ENCODE data around the gene SRL.

SRL gene

DNA sequence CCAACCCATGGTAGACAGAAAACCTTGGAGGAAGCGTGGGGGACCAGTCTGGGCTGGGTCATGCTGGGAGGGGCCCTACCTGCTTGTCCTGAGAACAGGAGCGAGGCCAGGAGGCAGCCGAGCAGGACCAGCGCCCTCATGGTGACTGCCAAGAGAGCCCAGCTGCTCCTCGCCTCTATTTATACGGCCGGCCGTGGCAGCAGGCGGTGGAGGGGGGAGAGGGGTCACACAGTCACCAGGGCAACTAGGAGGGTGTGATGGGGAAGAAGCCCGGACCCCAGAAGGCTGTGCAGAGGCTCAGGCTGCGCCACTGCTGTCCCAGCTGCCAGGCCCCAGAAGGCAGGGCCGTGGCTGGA, at the start of gene SRL:
Gene SRL, minus strand, starts transcription at position 153 of the 356 bp plus-strand sequence. Its CDS starts 13 bp downstream, at position 140.
- no peak within 1 kb of the TSS for H3K4me3 ChIP-seq
- no peak within 1 kb of the TSS for H3K27ac ChIP-seq

DNA sequence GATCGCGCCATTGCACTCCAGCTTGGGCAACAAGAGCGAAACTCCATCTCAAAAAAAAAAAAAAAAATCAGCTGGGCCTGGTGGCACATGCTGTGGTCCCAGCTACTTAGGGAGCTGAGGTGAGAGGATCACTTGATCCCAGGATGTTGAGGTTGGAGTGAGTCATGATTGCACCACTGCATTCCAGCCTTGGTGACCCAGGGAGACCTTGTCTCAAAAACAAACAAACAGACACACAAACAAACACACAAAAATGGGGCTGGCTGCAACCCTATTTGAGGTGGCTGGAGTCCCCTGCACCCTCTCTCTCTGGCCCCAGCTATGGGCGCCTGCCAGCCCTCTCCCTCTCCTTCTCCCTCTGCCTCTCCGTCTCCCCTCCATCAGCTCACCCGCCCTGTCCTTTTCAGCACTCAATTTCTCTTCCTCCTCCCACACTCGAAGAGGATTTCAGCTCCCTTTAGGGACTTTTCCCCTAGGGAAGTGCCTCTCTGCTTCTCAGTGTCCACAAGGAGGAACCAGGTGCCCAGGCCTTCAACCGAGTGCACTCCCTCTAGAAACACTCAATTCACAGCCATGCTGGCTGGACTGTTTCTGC, 48.5 kb upstream of the SRL start:
- no peak overlapping the region for H3K4me3 ChIP-seq
- no peak overlapping the region for H3K27ac ChIP-seq

DNA sequence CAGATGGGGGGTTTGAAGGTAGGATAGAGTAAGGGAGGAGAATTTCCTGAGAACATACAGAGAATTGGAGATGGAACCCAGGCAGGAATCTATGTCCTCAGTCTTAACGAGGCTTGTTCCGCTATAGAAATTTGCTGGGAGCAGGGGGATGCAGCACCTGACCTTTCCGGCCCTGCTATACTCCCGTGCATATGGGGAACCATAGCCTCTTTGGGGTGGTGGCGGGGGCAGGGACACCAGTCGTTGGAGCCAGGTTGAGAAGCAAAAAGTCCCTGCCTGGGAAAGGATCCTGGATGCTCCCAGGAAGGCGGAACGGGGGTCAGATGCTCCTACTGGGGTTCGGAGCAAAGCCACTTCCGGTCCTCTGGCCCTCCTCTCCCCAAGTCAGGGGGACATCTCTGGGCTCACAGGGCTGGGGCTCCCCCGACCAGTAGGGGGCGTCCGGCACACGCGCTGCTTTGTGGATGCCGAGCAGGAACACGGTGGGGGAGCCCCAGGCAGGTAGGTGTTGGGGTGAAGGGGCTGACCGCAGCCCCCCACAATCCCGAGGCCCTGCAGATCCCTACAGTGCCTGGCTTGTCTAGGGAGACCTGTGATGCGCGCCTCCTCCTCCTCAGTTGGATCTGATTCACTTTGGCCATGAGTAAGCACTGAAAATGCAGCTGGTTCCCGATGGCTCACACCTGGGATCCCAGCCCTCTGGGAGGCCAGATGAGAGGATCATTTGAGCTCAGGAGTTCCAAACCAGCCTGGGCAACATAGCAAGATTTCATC, 46.5 kb upstream of the SRL start:
- Histone ChIP-seq H3K4me3 (peak overlapping the region in 1 of 7 experiments; percentile 4), H3K27ac (no peak overlapping the region)

DNA sequence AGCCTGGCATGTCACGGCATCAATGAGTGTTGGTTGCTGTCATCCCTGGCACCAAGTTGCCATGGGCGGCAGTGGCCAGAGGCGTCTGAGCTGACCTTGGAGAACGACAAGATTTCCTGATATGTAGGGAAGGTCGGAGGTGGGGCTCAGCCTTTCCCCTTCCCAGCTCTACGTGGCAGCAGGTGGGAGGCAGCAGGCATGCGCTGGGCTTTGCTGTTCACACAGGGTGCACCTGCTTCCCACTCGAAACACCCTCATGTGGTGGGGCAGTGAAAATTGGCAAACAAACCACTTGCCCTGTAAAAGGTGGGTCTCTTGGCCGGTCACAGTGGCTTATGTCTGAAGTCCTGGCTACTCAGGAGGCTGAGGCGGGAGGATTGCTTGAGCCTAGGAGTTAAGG, 43.3 kb upstream of the SRL start:
- Histone ChIP-seq H3K4me3 (no peak overlapping the region), H3K27ac (no peak overlapping the region)

DNA sequence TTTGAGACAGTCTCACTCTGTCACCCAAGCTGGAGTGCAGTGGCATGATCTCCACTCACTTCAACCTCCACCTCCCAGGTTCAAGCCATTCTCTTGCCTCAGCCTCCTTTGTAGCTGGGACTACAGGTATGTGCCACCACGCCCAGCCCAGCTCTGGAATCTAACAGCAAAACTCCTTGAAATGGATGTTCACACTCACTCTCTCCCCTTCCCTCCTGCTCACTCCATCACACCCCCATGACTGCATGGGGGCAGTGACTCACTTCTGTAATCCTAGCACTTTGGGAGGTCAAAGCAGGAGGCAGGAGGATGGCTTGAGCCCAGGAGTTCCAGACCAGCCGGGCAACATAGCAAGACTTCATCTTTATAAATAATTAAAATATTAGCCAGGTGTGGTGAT, 42.1 kb upstream of the SRL start:
- H3K27ac ChIP-seq: no peak overlapping the region
- H3K4me3 ChIP-seq: no peak overlapping the region

DNA sequence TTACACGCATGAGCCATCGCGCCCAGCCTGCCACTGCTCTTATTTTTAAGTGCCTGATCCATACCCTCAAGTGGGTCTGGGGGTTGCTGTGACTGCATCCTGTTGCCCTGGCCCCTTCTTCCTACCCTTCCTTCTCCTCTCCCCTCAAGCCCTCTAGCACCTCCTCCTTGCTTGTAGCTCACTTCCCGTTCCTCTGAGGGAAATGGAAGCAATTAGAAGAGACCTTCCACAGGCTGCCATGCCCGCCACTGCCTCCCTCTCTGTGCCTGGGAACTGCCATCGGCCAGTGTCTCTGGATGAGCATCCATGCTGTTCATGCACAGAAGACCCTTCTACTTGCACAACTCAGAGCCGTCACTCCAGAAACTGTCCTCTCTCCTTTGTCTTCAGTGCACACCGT, 41.6 kb upstream of the SRL start:
- Histone ChIP-seq H3K27ac (no peak overlapping the region), H3K4me3 (no peak overlapping the region)

DNA sequence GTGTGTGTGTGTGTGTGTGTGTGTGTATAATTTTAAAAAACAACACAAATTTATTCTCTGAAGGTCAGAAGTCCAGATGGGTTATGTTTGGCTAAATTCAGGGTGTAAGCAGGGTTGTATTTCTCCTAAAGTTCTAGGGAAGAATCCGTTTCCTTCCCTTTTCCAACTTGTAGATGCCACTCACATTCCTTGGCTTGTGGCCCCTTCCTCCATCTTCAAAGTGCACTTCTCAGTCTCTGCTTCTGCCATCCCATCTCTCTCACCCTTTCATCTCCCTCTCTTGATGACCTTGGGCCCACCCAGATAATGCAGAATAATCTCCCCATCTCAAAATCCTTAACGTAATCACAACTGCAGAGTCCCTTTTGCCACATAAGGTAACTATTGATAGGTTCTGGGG, 38.7 kb upstream of the SRL start:
- H3K27ac ChIP-seq: no peak overlapping the region

DNA sequence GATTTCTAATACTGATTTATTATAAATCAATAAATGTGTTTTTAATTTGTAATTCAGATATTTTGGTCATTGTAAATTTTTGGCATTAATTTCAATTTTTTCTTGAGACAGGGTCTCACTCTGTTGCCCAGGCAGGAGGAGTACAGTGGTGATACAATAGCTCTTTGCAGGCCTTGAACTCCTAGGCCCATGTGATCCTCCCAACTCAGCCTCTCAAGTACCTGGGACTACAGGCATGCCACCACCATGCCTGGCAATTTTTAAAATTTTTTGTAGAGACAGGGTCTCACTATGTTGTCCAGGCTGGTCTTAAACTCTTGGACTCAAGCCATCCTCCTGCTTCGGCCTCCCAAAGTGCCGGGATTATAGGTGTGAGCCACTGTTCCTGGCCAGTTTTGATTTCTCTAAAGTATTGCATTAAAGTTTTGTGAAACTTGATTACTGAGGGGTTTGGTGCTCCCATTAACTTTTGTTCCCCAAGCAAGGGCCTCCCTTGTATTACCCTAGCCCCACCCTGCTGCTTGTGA, 36.2 kb upstream of the SRL start:
- H3K4me3 ChIP-seq: no peak overlapping the region

More for the DNA sequence above, 38.7 kb upstream of the SRL start:
- H3K4me3 ChIP-seq: no peak overlapping the region

DNA sequence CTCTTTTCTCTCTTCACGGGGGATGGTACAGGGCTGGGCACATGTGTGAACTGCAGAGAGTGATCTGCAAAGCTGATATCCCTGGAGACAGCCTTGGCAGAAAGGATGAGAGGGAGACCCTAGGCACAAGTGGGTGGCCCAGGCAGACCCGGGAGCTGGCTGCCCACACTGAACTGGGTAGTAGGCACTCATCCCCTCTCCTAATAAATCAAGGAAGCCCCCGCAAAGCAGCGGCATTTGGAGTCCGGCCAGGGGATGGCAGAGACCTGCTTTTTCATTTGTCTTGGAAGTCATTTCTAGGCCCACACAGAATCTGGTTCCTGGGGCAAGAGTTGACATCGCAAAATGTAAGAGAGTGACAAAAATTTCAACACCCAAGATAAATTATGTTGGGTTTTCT, 34.0 kb upstream of the SRL start:
- no peak overlapping the region for H3K27ac ChIP-seq
- H3K4me3 ChIP-seq: no peak overlapping the region

More for the DNA sequence above, 36.2 kb upstream of the SRL start:
- no peak overlapping the region for H3K27ac ChIP-seq

DNA sequence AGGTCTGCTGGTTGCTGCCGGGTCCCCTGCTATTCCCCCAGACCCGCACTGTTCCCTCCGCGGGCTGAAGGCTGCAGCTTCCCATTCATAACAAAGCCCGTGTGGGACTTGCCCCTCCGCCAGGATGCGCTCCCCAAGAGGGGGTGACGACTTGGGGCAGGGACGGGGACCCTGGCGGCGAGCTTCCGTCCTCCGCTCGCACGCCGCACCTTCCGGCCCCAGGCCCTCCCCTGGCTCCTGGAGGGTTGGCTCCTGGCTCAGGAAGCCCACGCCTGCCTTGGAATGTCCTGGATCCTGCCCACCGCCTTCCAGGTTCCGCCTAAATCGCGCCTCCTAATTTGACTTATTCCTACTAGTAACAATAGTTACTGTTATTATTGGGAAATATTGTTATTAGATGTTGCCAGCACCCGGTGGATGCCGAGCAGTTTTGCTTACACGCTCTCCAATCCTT, 32.0 kb upstream of the SRL start:
- Histone ChIP-seq H3K27ac (peak overlapping the region; percentile 44 to 100 (median 89)), H3K4me3 (peak overlapping the region; percentile 68 to 99 (median 88))

DNA sequence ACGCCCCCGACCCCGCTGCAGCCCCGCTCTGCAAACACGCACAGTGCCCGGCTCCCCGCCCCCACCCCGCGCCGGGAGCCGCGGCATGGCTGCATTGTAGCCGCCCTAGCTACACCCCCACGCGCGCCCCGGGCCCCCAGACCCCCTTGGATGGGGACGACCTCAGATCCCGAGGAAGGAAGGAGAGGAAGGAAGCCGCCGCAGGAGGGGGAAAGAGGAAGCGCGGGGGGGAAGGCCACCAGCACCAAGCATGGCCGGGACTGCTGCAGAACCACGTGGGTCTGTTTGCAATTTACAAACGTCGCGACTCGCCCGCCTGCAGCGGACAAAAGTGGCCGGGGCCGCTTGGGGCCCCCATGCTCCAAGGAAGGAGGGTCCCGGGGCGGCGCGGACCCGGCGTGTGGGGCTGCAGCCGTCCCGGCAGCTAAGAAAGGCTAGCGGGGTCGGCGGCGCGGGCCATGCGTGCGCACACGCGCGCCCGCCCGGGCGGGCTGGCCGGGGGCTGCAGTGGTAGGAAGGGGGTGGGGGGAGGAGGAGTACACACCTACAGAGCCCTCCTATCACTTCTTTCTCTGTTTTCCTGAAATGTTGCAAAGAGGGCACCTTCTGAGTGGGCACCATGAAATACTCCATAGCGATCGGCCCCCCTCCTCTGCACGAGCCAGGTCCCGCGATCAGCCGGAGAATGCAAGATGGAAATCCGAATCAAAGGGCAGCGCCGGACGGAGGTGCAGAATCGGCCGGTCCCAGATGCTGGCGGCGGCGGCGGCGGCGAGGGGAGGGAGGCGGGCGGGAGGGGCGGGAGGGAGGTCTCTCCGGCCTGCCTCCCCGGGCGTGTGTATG, 30.5 kb upstream of the SRL start:
- peak overlapping the region; percentile 76 to 100 (median 89) for H3K27ac ChIP-seq
- peak overlapping the region; percentile 68 to 99 (median 88) for H3K4me3 ChIP-seq

DNA sequence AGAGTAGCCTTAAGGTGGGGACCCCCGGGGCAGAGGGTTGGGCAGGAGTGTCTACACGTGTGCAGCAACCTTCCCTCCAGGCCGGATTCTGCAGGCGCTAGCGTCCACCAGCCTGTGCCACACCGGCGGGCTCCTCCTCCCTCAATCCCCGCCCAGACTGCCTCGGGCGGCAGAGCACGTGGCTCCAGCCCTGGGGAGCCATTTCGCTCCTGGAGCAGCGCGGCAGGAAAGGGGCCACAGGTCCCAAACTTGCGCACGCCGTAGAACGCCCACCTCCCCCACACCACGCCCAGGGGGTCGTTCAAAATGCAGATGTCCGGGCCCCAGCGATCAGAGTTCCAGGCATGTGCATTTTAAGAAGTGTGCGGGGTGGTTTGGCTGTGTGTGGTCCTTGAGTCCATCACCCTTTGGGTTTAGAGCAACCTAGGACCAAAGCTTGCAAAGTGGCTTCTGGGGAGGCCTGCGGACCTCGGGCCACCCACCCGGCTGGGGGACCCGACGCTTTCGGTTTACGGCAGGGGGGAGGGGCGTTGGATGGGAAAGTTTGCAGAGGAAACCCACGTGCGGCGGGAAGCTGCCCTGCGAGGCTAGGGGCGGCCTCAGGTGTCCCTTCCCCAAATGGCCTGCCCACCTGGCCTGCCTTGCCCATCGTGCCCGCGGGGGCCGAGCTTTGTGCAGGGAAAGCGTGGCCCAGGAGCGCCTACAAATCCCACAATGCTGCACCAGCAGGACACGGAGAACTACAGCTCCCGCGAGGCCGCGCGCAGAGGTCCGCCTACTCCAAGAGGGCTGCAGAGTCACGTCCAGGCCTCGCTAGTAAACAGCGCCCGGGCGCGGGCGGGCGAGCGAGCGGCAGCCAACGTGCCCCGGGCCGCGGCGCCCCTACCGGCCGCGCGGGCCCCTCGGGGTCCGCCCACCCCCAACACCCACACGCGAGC, 29.6 kb upstream of the SRL start:
- H3K27ac ChIP-seq: peak overlapping the region; percentile 76 to 100 (median 89)
- H3K4me3 ChIP-seq: peak overlapping the region; percentile 68 to 99 (median 88)

DNA sequence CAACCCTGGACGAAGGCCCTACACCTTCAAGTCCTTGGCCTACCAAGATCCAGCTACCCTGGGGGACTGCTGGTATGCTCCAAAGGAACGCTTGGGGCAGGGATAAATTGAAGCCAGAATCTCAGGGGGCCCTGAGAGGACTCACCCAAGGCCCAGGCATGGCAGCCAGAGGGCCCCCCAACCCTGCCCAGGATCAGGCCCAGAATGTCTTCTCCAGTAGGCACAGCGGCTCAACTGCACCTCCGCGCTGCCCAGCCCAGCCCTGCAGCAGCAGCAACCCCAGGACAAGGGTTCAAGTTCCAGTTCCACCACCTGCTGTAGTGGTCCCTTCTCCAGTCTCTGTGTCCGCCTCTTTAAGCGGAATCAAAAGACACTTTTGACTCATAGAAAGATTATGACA, 28.7 kb upstream of the SRL start:
- peak overlapping the region in 8 of 21 experiments; percentile 23 to 100 (median 92) for H3K27ac ChIP-seq
- H3K4me3 ChIP-seq: peak overlapping the region in 3 of 7 experiments; percentile 87 to 97 (median 89)

DNA sequence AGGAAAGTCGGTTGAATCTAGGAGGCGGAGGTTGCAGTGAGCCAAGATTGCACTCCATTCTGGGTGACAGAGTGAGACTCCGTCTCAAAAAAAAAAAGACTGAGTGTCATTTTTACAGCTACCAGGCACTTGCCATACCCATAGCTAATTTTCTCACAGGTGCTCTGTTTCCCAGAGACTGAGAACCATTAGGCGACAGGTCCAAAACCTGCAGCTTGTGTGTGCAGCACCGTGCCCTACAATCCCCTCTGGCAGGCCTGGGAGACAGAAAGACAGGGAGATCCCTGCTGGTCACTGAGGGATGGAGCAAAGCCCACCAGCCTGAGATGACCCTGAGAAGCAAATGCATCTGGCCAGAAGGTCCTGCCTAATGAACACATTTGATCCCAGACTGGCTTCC, 28.2 kb upstream of the SRL start:
- Histone ChIP-seq H3K27ac (no peak overlapping the region), H3K4me3 (no peak overlapping the region)

DNA sequence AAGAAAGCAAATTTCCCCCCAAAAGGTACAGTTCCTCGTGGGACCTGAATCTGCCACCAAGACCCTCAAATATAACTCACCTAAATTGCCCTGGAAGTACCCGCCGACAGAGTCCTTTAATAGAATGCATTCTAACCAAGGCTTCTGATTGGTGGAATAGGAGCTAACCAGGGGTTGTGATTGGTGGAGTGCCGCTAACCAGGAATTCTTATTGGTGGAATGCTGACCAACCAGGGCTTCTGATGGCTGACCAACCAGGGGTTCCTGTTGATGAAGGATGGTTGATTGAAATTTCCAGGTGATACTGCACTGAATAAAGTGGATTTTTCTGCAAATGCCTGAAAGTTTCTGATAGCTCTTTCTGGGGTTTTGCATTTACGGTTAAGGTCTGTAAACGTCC, 24.5 kb upstream of the SRL start:
- H3K4me3 ChIP-seq: no peak overlapping the region
- H3K27ac ChIP-seq: no peak overlapping the region

DNA sequence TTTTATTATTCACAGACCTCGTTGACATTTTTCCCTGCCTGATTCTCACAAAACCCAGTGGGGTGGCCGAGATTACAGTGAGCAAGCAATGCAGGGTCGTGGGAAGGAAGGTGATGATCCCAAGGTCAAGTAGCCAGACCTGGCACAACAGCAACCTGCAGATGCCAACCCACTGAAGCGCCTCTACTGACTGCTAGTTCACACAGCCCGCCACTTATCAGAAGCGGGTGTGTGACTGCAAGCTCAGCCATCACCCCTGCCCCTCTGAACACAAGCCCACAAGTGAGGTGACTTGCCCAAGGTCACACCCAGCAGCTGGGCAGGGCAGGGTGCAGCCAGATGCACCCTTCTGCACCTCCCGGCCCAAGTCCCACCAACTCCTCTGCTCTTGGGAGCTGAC, 23.8 kb upstream of the SRL start:
- H3K4me3 ChIP-seq: no peak overlapping the region
- no peak overlapping the region for H3K27ac ChIP-seq

DNA sequence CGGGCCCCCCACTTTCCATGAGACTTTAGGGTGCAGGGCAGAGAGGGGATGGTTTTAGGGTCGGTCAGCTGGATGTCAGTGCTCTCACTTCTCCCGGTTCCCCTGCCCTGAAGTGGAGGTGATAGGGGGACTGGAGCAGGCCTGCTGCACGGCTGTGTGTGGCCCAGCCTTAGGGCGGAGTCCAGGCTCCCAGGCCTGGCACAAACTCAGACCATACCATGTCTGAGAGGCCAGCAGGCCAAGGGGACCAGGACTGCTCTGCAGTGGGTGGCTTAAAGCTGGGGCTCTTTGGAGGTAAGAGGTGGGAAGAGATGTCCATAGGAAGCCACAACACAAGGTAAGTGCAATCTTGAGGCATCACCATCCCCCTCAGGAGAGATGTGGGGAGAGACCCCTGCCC, 22.7 kb upstream of the SRL start:
- peak overlapping the region in 8 of 21 experiments; percentile 3 to 65 (median 28) for H3K27ac ChIP-seq
- no peak overlapping the region for H3K4me3 ChIP-seq

DNA sequence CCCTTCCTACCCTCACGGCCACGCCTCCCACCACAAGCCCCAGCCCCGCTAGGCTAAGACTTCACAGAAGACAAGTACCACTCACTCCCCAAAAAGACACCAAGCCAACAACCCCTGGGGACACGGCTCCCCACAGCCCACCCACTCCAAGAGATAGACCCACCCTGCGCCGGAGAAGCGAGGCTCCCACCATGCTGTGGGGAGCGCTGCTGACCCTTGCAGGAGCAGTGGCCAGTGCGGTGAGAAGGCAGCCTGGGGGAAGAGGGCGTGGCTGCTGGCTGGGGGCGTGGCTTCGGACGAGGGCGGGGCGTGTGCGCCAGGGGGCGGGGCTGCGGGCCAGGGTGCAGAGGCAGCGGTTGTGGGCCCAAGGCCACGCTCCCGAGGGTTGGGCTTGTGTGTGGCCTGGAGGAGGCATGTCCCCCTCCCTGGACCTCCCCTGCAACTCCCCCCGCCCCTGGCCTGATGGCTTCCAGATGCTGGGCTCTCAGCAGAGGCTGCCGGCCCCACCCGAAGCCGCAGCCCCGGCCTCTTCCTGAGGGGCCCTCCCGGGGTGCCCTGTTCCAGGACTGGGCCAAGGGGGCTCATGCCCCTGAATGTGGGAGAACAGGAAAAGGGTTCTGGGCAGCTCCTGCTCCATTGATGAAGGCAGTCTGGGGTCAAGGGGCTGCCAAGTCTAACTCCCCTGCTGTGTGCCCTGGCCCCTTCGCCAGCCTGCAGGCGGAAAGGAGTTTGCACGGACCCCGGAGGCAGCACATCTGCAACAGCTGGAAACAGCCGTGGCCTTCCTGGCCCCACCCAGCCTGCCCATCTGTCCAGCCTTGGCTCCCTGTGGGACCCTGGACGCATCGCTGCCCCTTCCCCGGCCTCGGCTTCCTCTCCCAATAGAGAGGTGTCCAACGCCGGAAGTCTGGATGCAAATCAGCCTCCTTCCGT, 21.9 kb upstream of the SRL start:
- peak overlapping the region in 10 of 21 experiments; percentile 3 to 65 (median 36) for H3K27ac ChIP-seq
- H3K4me3 ChIP-seq: no peak overlapping the region
